Testis (tissue), 3 donors: Measurements from ENCODE around the gene PRKCA. TPM values are rescaled to one million over a fixed set of nuclear protein-coding genes. Genes with fewer than 3 reads are reported as not detected.
A peak's percentile ranks its signal among the peaks of the same experiment; 100 is the strongest.

Experiments
- DNase-seq: peaks from one replicate; pipeline ENCODE4 v3.0.0-alpha.2; 2019
- H3K27ac ChIP-seq, 2 donors: fragments of 200-600 bp; sonication (generic); one replicate each; pipeline ENCODE4 v1.5.1; 2019
- H3K27me3 ChIP-seq: fragments of 200-600 bp; sonication (generic); one replicate; pipeline ENCODE4 v1.5.1; 2019
- H3K36me3 ChIP-seq: fragments of 200-600 bp; sonication (generic); one replicate; pipeline ENCODE4 v1.5.1; 2017; ENCODE audit warnings: low read depth; ENCODE audit errors: missing control alignments
- H3K4me1 ChIP-seq: fragments of 200-600 bp; sonication (generic); one replicate; pipeline ENCODE4 v1.5.1; 2019
- H3K4me3 ChIP-seq, 2 donors: fragments of 200-600 bp; sonication (generic); one replicate each; pipeline ENCODE4 v1.5.1; 2017 to 2019
- H3K9me3 ChIP-seq: fragments of 200-600 bp; sonication (generic); one replicate; pipeline ENCODE4 v1.5.1; 2017
- CTCF ChIP-seq, 3 experiments: fragments of 450-650 bp in 2 of 3; fragments of 200-600 bp in 1 of 3; sonication (generic) in 1 of 3; IDR thresholded peaks; one replicate each; pipeline ENCODE4 v1.5.1; 2016 to 2019; ENCODE audit warnings: antibody characterized with exemption in 3 of 3, mild to moderate bottlenecking in 2 of 3, moderate library complexity in 1 of 3
- POLR2A ChIP-seq: fragments of 450-650 bp; IDR thresholded peaks from one replicate; pipeline ENCODE4 v1.6.1; 2017; ENCODE audit warnings: antibody characterized with exemption, mild to moderate bottlenecking, moderate library complexity
- WGBS, 2 donors: methylation state at CpG; one replicate each; pipeline ENCODE4 v1.1.5; 2018; 5-methylcytosine and 5-hydroxymethylcytosine counted together
- intact Hi-C: fragments of 100-400 bp; cut with DNase I; formaldehyde crosslinking; loops from one replicate; pipeline ENCODE4 v1.15.1; 2023; ENCODE audit warnings: low total_unique reads
- microRNA counts, 2 donors: library from miRNA; unstranded; fragments of <30 nt; microRNA quantifications; one replicate each; lab custom pipeline; 2016
- microRNA-seq, 2 donors: library from miRNA; unstranded; fragments of <30 nt; microRNA quantifications; one replicate each; pipeline ENCODE4, GENCODE V29; 2016; ENCODE audit warnings: borderline number of aligned reads in 2 of 2, borderline replicate concordance in 1 of 2
- polyA plus RNA-seq: library from polyadenylated mRNA; stranded (reverse); fragments of 350-450 nt; fragmentation: Illumina TruSeq; extraction: RNeasy Lipid Tissue Mini Kit (QIAGEN cat#74804); gene quantifications from one replicate; pipeline ENCODE4 v1.2.3, GENCODE V29; 2014; ENCODE audit warnings: low read depth, low replicate concordance; ENCODE audit not compliant: insufficient read depth
- small RNA-seq, 2 donors: library from RNA; depleted of rRNA; stranded (forward); fragments of <200 nt; gene quantifications; one replicate each; pipeline ENCODE3, GENCODE V24; 2016
- total RNA-seq, 2 donors: library from RNA; depleted of rRNA; stranded (reverse); fragments of >200 nt; gene quantifications; one replicate each; pipeline ENCODE4 v1.2.3, GENCODE V29; 2016

The PRKCA gene
- total and polyA plus RNA-seq, 3 donors from 2014 or later, result 6.8 to 22.9 (median 15.4) TPM

GRCh38 chr17:66855204-66855603 lies 552.8 kb downstream of the PRKCA start:
- intact Hi-C loops, result no loop called here
- Histone ChIP-seq H3K27ac (no peak overlapping the region), H3K4me3 (no peak overlapping the region), H3K36me3 (no peaks in the 10 kb centered on the region), H3K4me1 (no peaks in the 10 kb centered on the region), H3K9me3 (no peaks in the 10 kb centered on the region), H3K27me3 (no peaks in the 10 kb centered on the region)
- TF ChIP-seq CTCF (IDR thresholded peaks at IDR 0.05) (peak in 2 of 3 experiments; percentile 14 to 34), POLR2A (no peak)
- WGBS, 2 donors, result 72 to 77% methylated on average over 10 of the region's 10 CpGs
- peak; percentile 51 for DNase-seq

- Histone ChIP-seq H3K27ac (no peak overlapping the region), H3K4me1 (no peaks in the 10 kb centered on the region), H3K4me3 (no peak overlapping the region), H3K27me3 (no peaks in the 10 kb centered on the region), H3K36me3 (no peaks in the 10 kb centered on the region), H3K9me3 (no peaks in the 10 kb centered on the region)
- no peak for TF ChIP-seq CTCF (IDR thresholded peaks at IDR 0.05)
- 85 to 90% methylated on average over 10 to 12 of the region's 12 CpGs for WGBS, 2 donors
- no peak for DNase-seq
- intact Hi-C loops, result no loop called here
Measured at GRCh38 chr17:66858226-66859083, 556.0 kb downstream of the PRKCA start.

GRCh38 chr17:66859353-66859752 lies 556.9 kb downstream of the PRKCA start:
- Histone ChIP-seq H3K4me3 (no peak overlapping the region), H3K4me1 (no peaks in the 10 kb centered on the region), H3K9me3 (no peaks in the 10 kb centered on the region), H3K36me3 (no peaks in the 10 kb centered on the region), H3K27ac (no peak overlapping the region), H3K27me3 (no peaks in the 10 kb centered on the region)
- WGBS, 2 donors, result 64 to 72% methylated on average over 8 of the region's 8 CpGs
- no peak for DNase-seq
- intact Hi-C loops, result no loop called here
- TF ChIP-seq POLR2A (no peak), CTCF (IDR thresholded peaks at IDR 0.05) (no peak)

GRCh38 chr17:66860204-66860603 lies 557.8 kb downstream of the PRKCA start:
- intact Hi-C loops, result no loop called here
- no peak for DNase-seq
- WGBS, 2 donors, result 78 to 81% methylated on average over 3 of the region's 3 CpGs
- Histone ChIP-seq H3K36me3 (no peaks in the 10 kb centered on the region), H3K27ac (no peak overlapping the region), H3K4me1 (no peaks in the 10 kb centered on the region), H3K4me3 (no peak overlapping the region), H3K9me3 (no peaks in the 10 kb centered on the region), H3K27me3 (no peaks in the 10 kb centered on the region)
- TF ChIP-seq CTCF (IDR thresholded peaks at IDR 0.05) (no peak), POLR2A (no peak)

MicroRNA genes within 50 kb of the gene (microRNA counts, 767-probe panel; counts per million panel counts)
- 0 to 152 counts per million in 2 donors for microRNA hsa-miR-634 (lab: Ali Mortazavi, UCI)

Small RNA genes within 50 kb of the gene (microRNA-seq; reads per million reads assigned to microRNA genes)
- gene MIR634, result 0 reads per million in 2 donors

Small RNA genes within 50 kb of the gene (small RNA-seq; reads per million reads assigned to genes)
- 0 reads per million in 2 donors for gene MIR634
- 0 to 0.09 reads per million in 2 donors for gene RN7SL735P
- 0 to 0.09 reads per million in 2 donors for gene RNA5SP444
- 0 reads per million in 2 donors for gene RNA5SP445
- gene RNU6-928P, result 0 reads per million in 2 donors

Other genes starting within 250 kb of the PRKCA start
- gene CEP112, start 110.5 kb upstream of the PRKCA start, total RNA-seq, result 10 to 100 TPM; 50.2 to 78.8 TPM
- 107 TPM for gene CEP112, start 110.5 kb upstream of the PRKCA start, polyA plus RNA-seq
- gene APOH, start 73.2 kb upstream of the PRKCA start, total RNA-seq, result under 1 TPM; 0.63 to 0.74 TPM
- gene APOH, start 73.2 kb upstream of the PRKCA start, polyA plus RNA-seq, result 1.2 TPM